SU-DHL-6 (cell line): ENCODE data around the gene PARN.

Source experiments
- CTCF ChIP-seq: fragments of 200-600 bp; sonication (generic); IDR thresholded peaks from one replicate; pipeline ENCODE4 v1.5.1; 2017; ENCODE audit warnings: antibody characterized with exemption, mild to moderate bottlenecking, low read length, moderate library complexity; ENCODE audit not compliant: insufficient read depth, poor library complexity, severe bottlenecking
- EZH2phosphoT487 ChIP-seq: fragments of 200-600 bp; sonication (generic), shearing (Covaris generic); conservative IDR thresholded peaks from 2 replicates; pipeline ENCODE4 v1.6.1; 2018; ENCODE audit warnings: mild to moderate bottlenecking, antibody characterized with exemption, low read length, moderate library complexity, mixed read lengths

- TF ChIP-seq CTCF (no peak), EZH2phosphoT487 (no peak)
These were observed 120.4 kb downstream of the PARN start for GRCh38 chr16:14509675-14510132.
